Skin epidermis (tissue), 12 donors: Measurements from ENCODE around the gene BCL11B.

Experiments used
- H3K27ac ChIP-seq, 21 experiments: fragments of 200-600 bp; sonication (generic) in 11 of 21; one replicate each; pipeline ENCODE4 v1.5.0; 2020; ENCODE audit warnings: mild to moderate bottlenecking in 3 of 21, inconsistent platforms in 2 of 21, moderate library complexity in 2 of 21
- H3K4me3 ChIP-seq, 7 experiments: fragments of 200-600 bp; sonication (generic) in 2 of 7; one replicate each; pipeline ENCODE4 v1.5.0; 2020; ENCODE audit warnings: inconsistent platforms in 2 of 7, mild to moderate bottlenecking in 2 of 7, moderate library complexity in 1 of 7

The BCL11B gene

GRCh38 chr14:99136047-99136400, 136.0 kb downstream of the BCL11B start:
- H3K4me3 ChIP-seq: no peak overlapping the region
- H3K27ac ChIP-seq: no peak overlapping the region

- Histone ChIP-seq H3K27ac (peak overlapping the region in 3 of 21 experiments; percentile 33 to 65 (median 36)), H3K4me3 (no peak overlapping the region)
These were observed 137.4 kb downstream of the BCL11B start for GRCh38 chr14:99134516-99135046.

- Histone ChIP-seq H3K4me3 (no peak overlapping the region), H3K27ac (peak overlapping the region in 10 of 21 experiments; percentile 16 to 65 (median 39))
These were observed 138.1 kb downstream of the BCL11B start for GRCh38 chr14:99133636-99134515.

- H3K4me3 ChIP-seq: no peak overlapping the region
- H3K27ac ChIP-seq: peak overlapping the region in 10 of 21 experiments; percentile 16 to 65 (median 56)
These were observed 139.0 kb downstream of the BCL11B start for GRCh38 chr14:99132821-99133635.

- peak overlapping the region in 2 of 21 experiments; percentile 61 to 65 for H3K27ac ChIP-seq
- no peak overlapping the region for H3K4me3 ChIP-seq
These were observed 140.2 kb downstream of the BCL11B start for GRCh38 chr14:99131632-99132271.

GRCh38 chr14:99129998-99130397, 142.0 kb downstream of the BCL11B start:
- no peak overlapping the region for H3K27ac ChIP-seq
- no peak overlapping the region for H3K4me3 ChIP-seq

- no peak overlapping the region for H3K4me3 ChIP-seq
- peak overlapping the region in 1 of 21 experiments; percentile 8 for H3K27ac ChIP-seq
These were observed 142.7 kb downstream of the BCL11B start for GRCh38 chr14:99129211-99129696.

GRCh38 chr14:99128185-99128584, 143.8 kb downstream of the BCL11B start:
- no peak overlapping the region for H3K4me3 ChIP-seq

GRCh38 chr14:99127651-99128167, 144.3 kb downstream of the BCL11B start:
- no peak overlapping the region for H3K27ac ChIP-seq
- H3K4me3 ChIP-seq: no peak overlapping the region

More at GRCh38 chr14:99128185-99128584, 143.8 kb downstream of the BCL11B start:
- H3K27ac ChIP-seq: peak overlapping the region in 1 of 21 experiments; percentile 53

- Histone ChIP-seq H3K27ac (peak overlapping the region in 2 of 21 experiments; percentile 14 to 17), H3K4me3 (no peak overlapping the region)
These were observed 146.2 kb downstream of the BCL11B start for GRCh38 chr14:99125616-99126431.

- no peak overlapping the region for H3K4me3 ChIP-seq
- no peak overlapping the region for H3K27ac ChIP-seq
These were observed 146.9 kb downstream of the BCL11B start for GRCh38 chr14:99125113-99125512.

GRCh38 chr14:99124482-99125105, 147.4 kb downstream of the BCL11B start:
- no peak overlapping the region for H3K27ac ChIP-seq
- H3K4me3 ChIP-seq: no peak overlapping the region

GRCh38 chr14:99123208-99123870, 148.7 kb downstream of the BCL11B start:
- H3K4me3 ChIP-seq: no peak overlapping the region

GRCh38 chr14:99122521-99123125, 149.4 kb downstream of the BCL11B start:
- H3K4me3 ChIP-seq: no peak overlapping the region
- H3K27ac ChIP-seq: no peak overlapping the region

More at GRCh38 chr14:99123208-99123870, 148.7 kb downstream of the BCL11B start:
- no peak overlapping the region for H3K27ac ChIP-seq

- H3K4me3 ChIP-seq: no peak overlapping the region
- no peak overlapping the region for H3K27ac ChIP-seq
These were observed 150.6 kb downstream of the BCL11B start for GRCh38 chr14:99121319-99121875.

GRCh38 chr14:99120526-99121318, 151.3 kb downstream of the BCL11B start:
- H3K4me3 ChIP-seq: no peak overlapping the region
- no peak overlapping the region for H3K27ac ChIP-seq
